Measurements from ENCODE around the gene CPTP.

GRCh38 chr1:1355416-1355815, 30.8 kb downstream of the CPTP start:
- TF ChIP-seq CTCF (IDR thresholded peaks at IDR 0.05) (no peak), POLR2A (IDR thresholded peaks at IDR 0.05) (no peak)
